GM19240 (cell line): ENCODE measurements around the gene SLC49A4.

Source experiments
- DNase-seq: peaks from one replicate; pipeline ENCODE4 v3.0.0; 2011; ENCODE audit warnings: low spot score; ENCODE audit not compliant: insufficient read length

The SLC49A4 gene

GRCh38 chr3:122857019-122857418, 62.1 kb downstream of the SLC49A4 start:
- DNase-seq, result no peak

GRCh38 chr3:122858373-122858772, 63.5 kb downstream of the SLC49A4 start:
- no peak for DNase-seq

- DNase-seq, result no peak
Observed at GRCh38 chr3:122859021-122859805, 64.3 kb downstream of the SLC49A4 start.

- DNase-seq, result no peak
Observed at GRCh38 chr3:122862381-122862780, 67.5 kb downstream of the SLC49A4 start.

- no peak for DNase-seq
Observed at GRCh38 chr3:122864498-122864897, 69.6 kb downstream of the SLC49A4 start.

GRCh38 chr3:122868322-122868721, 73.5 kb downstream of the SLC49A4 start:
- DNase-seq, result no peak

- no peak for DNase-seq
Observed at GRCh38 chr3:122873741-122874515, 79.1 kb downstream of the SLC49A4 start.

GRCh38 chr3:122875547-122876127, 80.8 kb downstream of the SLC49A4 start:
- DNase-seq, result no peak

- no peak for DNase-seq
Observed at GRCh38 chr3:122880173-122880572, 85.3 kb downstream of the SLC49A4 start.

GRCh38 chr3:122880624-122881023, 85.8 kb downstream of the SLC49A4 start:
- no peak for DNase-seq

- DNase-seq, result no peak
Observed at GRCh38 chr3:122882361-122882947, 87.6 kb downstream of the SLC49A4 start.

- no peak for DNase-seq
Observed at GRCh38 chr3:122886251-122886650, 91.4 kb downstream of the SLC49A4 start.

GRCh38 chr3:122886946-122887345, 92.1 kb downstream of the SLC49A4 start:
- DNase-seq, result no peak

- no peak for DNase-seq
Observed at GRCh38 chr3:122890077-122890719, 95.3 kb downstream of the SLC49A4 start.

GRCh38 chr3:122890720-122891220, 95.9 kb downstream of the SLC49A4 start:
- no peak for DNase-seq

- no peak for DNase-seq
Observed at GRCh38 chr3:122892118-122892960, 97.5 kb downstream of the SLC49A4 start.

- DNase-seq, result no peak
Observed at GRCh38 chr3:122893282-122893681, 98.4 kb downstream of the SLC49A4 start.

- DNase-seq, result no peak
Observed at GRCh38 chr3:122893754-122894668, 99.1 kb downstream of the SLC49A4 start.

- no peak for DNase-seq
Observed at GRCh38 chr3:122898298-122898697, 103.4 kb downstream of the SLC49A4 start.
